Activated CD8-positive, alpha-beta memory T cell treated with anti-CD3 and anti-CD28 coated beads, Interleukin-2, amount 50 U/mL, for 24 hours (primary cell): Measurements from ENCODE around the gene SLC9A8.

Experiments
- DNase-seq: peaks from one replicate; pipeline ENCODE4 v3.0.0-alpha.2; 2020; ENCODE audit errors: extremely low read depth

Gene SLC9A8

DNA sequence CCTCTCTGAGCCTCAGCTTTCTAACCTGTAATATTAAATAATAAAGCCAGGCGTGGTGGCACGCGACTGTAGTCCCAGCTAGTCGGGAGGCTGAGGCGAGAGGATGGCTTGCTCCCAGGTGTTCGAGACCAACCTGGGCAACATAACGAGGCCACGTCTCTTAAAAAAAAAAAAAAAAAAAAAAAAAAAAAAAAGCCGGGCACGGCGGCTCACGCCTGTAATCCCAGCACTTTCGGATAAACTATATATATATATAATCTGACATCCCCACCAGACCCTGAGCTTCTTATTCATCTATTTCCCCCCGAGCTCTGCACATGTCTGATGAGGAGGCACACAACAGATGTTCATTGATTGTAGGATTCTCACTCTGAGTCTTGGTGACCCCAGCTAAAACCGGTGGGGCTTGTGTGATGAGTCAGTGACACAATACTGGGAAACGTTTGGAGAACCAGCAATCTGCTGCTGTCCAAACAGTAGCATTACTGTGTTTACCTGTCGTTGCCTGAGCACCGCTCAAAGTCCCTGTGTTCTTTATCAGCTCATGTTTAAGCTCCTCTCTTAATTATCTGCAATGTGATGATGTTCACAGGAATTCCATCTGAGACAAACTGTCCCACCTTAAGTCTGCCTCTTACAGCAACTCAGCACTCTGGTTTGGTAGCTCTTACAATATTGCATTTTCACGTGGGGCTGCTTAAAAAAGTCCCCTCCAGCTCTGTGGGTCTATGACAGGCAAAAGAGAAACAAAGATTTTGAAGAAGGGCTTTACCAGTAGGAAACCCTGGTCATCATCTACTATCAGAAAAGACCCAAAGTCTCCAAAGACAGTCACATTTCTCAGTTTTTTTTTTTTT lies 103.7 kb downstream of the SLC9A8 start:
- DNase-seq, result no peak

DNA sequence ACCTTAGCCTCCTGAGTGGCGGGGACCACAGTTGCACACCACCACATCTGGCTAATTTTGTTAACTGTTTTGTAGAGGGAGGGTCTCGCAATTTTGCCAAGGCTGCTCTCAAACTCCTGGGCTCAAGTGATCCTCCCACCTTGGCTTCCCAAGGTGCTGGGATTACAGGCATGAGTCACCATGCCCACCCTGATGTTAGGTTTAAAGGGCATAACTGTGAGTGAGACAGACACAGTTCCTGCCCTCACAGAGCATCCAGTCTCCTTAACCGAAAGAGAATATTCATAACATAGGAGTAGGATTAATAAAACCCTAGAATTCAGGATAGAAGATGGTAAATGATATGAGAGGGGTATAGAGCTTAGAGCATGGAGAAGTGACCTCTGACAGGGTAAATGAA lies 105.8 kb downstream of the SLC9A8 start:
- no peak for DNase-seq

DNA sequence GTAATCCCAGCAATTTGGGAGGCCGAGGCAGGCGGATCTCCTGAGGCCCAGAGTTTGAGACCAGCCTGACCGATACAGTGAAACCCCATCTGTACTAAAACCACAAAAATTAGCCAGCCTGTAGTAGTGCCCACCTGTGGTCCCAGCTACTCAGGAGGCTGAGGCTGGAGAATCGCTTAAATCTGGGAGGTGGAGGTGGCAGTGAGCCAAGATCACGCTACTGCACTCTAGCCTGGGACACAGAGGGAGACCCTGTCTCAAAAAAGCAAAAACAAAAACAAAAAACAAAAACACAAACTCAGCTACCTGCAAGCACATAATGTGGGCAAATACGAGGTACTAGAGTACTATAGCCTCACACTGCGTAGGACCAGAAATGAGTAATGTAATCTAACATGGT lies 106.4 kb downstream of the SLC9A8 start:
- DNase-seq, result no peak

DNA sequence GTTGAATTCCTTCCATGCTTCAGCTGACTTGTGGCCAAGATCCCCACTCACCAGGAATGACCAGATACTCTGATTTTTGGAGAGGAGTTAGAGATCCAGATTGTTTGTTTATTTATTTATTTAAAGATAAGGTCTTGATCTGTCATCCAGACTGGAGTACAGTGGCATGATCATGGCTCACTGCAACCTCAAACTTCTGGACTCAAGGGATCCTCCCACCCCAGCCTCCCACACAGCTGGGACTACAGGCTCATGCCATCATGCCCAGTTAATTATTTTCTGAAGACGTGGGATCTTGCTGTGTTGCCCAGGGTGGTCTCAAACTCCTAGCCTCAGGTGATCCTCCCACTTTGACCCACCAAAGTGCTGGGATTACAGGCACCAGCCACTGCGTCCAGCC lies 106.8 kb downstream of the SLC9A8 start:
- no peak for DNase-seq

DNA sequence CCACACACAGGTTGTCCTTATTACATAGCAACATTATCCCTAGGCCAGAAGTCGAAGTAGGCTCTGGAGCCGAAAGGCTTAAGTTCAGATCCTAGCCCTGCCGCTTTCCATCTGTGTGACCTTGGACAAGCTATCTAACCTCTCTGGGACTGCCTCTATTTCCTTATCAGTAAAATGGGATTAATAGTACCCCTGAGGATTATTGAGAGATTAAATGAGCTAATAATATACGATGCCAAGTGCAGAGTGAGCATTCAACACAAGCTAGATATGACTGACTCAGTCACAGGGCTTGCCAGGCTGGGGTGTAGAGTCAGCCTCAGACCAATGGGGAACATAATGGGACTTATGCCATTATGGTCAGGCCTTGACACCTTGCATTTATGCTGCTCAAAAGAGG lies 111.6 kb downstream of the SLC9A8 start:
- DNase-seq, result no peak

DNA sequence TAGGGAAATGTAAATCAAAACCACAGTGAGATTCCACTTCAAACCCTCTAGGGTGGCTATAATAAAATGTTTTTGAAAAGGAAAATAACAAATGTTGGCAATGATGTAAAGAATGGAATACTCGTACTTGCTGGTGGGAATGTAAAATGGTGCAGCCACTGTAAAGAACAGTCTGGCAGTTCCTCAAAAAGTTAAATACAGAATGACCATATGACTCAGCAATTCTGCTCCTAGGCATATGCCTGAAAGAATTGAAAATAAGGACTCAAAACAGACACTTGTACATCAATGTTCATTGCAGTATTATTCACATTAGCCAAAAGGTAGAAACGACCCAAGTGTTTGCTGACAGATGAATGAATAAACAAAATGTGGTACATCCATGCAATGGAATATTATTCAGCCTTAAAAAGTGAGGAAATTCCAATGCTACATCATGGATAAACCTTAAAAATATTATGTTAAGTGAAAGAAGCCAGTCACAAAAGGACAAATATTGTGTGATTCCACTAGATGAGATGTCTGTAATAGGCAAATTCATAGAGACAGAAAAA lies 113.3 kb downstream of the SLC9A8 start:
- DNase-seq, result no peak

DNA sequence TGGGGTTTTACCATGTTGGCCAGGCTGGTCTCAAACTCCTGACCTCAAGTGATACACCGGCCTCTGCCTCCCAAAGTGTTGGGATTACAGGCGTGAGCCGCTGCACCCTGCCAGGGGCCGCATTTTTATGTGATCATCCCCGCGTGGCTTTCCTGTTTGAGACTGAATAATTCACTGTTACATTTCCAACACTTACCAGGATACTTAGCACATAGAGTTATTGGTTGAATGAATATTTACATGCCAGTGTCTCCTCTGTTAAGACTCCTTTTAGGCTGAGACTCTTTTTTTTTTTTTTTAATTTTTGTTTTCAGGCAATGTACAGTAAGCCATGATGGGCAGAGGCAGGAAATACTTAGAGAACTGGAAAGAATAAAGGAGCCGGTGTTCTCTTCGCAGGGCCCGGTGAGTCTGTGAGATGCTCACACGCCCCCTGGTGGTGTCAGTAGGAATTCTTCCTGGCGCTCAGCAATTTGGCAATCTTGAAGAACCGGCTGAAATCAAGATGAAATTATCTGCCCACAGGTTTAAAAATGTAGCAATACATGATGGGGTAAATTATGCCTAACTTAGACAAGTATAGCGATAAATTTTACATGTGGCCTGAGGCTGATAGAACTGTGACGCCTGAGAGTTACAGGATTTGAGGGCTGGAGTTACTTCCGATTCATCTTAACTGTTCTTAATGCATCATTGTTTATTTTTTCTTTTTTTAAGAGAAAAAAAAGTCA lies 115.9 kb downstream of the SLC9A8 start:
- DNase-seq, result peak; percentile 57

DNA sequence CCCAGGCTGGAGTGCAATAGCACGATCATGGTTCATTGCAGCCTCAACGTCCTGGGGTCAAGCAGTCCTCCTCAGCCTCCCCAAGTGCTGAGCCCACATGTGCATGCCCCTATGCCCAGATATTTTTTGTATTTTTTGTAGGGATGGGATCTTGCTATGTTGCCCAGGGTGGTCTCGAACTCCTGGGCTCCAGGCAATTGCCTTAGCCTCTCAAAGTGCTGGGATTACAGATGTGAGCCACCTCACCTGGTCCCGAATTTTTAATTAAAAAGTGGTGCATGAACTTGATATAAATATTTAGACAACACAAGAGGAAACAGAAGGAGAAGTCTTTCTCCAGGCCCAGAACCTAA lies 116.5 kb downstream of the SLC9A8 start:
- no peak for DNase-seq

DNA sequence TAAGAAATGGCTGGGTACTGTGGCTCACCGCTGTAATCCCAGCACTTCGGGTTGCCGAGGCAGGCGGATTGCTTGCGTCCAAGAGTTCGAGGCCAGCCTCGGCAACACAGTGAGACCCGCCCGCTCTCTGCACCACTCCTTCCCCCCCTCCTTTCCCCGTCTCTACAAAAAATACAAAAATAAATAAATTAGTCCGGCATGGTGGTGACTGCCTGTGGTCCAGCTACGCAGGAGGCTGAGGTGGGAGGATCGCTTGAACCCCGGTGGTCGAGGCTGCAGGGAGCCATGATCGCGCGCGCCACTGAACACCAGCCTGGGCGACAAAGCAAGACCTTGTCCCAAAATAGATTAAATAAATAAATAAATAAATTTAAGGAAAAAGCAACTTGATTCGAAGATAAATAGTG lies 123.1 kb downstream of the SLC9A8 start:
- no peak for DNase-seq

DNA sequence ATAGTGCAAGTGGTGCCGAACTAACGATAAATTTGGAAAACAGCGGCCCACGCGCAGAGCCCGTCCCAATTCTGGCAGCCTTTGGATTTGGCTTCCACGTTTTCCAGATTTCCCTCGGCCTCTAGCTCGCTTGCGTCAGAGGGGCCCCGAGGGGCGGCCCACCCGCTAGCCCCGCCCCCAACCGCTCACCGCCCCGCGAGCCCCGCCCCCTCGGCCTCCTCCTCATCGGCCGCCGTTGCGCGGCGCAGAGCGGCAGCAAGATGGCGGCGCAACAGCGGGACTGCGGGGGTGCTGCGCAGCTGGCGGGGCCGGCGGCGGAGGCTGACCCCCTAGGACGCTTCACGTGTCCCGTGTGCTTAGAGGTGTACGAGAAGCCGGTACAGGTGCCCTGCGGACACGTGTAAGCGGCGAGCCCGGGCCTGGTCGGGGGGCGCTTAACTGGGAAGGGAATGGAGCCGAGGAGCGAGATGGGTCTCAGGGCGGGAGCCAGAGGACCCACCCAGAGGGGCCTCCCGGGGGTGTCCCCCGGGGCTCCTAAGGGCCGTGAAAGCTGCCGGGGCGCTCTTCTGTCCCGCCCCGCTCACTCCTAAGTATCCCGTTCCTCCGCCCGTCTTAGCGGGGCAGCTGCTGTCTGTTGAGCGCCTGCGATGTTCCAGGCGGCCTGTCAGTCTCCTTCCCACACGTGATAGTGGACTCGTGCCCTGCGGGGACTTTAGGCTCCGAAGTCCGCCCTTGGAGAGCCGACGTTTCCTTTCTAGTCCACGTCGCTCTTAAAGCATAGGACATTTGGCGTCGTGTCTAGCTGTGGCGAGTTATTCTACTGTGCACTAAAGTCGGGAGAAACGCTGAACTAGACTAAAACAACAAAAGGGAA lies 123.8 kb downstream of the SLC9A8 start, which contains the start of gene RNF114:
Gene RNF114 (plus strand): TSS at position 245 of the 874 bp plus-strand sequence. CDS start 16 bp downstream, at position 261.
- DNase-seq, result peak; percentile 78

DNA sequence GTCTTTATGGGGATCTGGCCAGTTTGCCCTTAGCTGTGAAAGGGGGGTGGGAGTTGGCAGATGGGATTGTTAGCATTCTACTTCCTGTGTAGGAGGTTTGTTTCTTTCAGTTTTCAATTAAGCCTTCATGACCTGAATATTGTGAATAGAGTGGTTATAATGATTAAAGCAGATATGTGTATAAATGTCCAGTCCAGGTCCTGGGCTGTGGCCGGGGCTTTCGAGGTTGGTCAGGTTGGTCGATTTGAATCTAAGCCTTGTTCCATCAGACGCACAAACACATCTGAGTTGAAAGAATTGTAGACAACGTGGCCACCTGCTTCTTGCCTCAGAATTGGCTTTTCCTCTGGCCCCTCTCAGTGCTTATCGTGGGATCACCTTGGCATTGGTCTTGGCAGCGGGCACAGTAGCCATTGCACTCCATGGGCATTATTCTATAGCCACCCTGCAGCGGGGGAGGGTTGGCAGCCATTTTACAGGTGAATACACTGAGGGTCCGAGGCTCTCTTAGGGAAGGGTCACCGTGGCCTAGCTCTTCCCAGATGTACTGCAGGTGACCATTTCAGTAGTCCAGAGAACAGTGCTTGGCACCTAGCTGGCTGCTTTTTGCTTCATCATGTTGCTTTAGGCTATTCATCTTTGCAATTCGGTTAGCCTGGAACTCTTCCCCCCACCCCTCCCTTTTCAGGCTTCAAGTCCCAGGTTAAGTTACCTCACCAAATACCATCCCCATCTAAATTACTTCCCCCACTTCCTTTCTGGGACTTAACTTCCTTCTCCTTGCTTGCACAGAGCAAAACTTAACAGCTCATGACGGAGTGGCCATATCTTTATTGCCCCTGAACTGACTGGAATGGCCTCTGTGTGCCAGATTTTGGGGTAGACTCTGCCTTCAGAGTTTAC lies 124.7 kb downstream of the SLC9A8 start:
- no peak for DNase-seq

DNA sequence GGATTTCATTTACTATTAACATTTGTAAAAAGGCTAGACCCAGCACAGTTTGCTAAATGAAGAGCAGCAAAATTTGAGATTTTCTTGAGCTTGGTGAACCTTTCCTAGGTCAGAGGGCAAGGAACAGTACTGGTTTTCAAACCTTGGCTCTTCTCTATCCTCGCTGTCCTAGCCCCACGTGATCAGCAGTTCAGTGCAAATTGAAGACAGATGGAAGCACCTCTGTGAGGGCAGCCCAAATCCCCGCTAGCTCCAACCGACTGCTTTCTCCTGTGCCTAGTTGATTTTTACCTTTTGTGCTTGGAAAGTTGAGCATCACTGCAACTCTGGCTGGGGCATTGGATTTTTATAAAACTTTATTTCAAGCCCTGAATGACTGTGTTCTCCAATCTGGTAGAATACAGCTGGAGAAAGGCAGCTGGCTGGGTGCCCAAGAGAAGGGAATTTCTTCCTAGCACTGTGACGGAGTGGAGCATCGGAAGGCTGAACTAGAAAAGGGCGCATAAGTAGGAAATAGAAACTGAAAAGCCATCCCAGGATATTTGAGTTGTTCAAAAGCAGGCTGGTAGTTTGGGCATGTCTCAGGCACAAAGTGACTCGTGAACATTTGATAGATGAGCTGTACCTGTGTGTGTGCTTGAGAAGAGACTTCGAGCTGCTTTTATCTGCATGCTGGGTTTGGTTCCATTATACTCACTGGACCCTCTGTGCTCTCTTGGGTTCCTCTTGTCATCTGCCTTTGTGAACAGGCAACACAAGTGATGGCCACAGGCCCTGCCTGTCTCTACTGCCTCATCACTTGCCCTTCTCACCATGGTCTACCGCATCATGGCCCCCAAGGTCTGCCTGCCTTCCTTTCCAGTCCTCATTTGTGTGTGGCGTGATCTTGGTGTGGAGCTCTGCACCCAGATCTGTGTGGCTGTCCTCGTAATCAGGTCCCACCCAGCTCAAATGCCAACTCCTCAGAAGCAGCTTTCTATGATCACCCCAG lies 125.8 kb downstream of the SLC9A8 start:
- no peak for DNase-seq

DNA sequence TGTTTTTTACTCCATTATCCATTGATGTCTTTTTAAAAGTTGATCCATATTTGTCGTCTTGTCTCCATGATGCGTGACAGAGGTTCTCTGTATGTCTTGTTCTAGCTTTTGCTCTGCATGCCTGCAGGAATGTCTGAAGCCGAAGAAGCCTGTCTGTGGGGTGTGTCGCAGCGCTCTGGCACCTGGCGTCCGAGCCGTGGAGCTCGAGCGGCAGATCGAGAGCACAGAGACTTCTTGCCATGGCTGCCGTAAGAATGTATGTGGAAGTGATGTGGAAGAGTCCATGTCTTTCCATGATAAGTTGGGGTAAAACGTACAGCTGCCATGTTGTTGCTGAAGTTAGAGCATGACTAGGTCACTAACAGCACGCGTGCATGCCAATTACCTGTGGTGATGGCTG lies 128.8 kb downstream of the SLC9A8 start:
- DNase-seq, result no peak
